ENCODE results near the gene CFDP1.

CFDP1 gene

DNA sequence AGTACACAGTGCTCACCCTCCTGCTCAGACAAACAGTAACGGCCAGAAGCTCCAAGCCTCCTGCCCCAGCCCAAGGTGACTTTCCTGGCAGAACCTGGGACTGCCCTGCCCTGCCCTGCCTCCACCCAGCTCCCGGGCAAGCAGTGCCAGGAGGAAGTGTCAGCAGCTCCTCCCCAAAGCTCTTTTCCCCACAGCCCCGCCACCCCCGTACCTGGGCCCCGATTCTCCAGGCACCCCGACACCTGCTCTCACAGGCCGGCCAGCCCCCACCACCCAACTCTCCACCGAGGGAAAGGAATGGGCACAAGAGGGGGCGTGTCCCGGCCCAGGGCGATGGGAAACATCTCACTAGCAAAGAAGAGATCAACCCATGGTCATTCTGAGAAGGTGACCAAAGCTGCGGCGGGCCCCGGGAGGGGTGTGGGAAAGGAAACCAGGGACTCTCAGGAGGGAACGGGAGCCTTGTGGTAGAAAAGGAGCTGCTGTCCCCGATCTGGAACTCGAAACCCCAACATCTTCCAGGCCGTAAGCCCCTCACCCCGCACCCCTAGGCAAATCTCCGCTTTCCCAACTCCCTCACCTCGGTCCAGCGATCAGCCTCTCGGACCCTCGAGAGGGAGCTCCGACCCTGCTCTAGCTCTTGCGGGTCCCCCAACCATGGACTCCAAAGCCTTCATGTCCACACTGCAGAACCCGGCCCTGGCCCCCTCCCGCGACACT is 183.1 kb downstream of the CFDP1 start:
- no peak for DNase-seq (ENCODE audit: low read depth)

DNA sequence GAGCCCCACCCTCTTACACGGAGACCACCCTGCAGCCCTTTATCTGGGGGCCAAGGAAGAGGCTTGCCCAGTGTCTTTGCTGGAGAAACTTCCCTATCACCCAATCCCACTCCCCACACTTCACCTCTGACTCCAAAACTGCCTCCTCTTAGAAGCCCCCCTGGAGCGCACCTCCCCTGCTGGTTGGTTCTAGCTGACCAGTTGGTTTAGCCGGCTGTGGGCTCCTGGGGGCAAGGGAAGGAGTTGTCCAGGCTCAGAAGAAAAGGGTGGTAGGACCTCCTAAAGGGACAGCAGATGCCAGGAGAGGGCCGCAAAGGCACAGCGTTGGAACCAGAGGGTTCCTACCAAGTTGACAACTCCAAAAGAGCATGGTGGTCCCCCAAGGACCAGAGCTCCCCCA is 183.9 kb downstream of the CFDP1 start:
- DNase-seq (ENCODE audit: low read depth): no peak

DNA sequence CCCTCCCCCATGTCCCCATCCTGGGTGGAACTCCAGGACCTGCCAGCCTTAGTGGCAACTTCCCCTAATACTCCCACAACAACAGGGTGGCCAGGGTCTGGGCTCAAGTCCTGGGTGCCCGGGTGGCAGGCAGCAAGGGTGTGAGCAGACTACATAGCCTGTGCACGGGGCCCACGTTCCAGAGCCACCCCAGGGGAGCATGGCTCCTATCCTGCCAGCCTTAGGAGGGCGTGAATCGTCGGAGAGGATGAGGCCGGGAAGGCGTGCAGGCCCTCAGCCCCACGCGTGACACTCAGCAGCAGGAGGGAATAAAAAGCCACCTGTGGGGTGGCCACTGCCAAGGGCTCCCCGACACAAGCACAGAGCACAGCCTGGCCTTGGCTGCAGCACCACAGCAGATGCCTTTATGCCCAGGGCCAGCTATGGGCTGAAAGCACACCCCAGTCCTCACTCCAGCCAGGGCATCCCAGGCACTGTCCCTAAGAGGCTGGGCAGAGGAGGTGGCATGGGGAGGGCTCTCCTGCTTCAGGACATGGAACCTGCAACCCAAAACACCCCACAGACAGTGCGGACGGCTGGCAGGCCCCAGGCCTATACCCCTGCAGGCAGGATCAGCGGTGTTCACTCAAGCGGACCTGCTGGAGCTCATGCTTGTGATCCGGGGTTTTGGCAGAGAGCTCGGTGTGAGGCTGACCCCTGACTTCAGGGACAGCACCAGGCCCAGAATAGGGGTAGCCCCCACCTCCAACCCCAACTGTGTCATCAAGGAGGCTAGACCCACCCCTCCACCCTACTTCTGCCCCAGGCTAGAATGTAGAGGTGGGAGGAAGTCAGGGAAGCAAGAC is 184.5 kb downstream of the CFDP1 start:
- no peak for DNase-seq (ENCODE audit: low read depth)

DNA sequence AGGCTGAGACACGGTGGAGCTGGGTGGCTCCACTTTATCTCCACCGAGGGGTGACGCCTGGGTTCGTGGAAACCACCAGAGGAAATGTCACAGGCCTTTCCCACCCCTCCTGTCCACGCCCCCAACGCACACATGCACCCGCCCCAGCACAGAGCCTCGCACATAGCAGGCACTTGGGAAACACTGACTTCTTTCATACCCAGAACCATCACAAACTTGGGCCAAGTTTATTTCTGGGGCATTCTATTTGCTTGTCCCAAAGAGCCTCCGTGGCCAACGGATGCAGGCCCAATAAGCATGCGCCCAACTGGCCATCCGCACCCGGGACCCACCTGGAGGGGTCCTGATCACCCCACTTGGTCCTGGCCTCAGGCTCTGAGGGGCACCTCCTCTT is 185.2 kb downstream of the CFDP1 start:
- DNase-seq (ENCODE audit: low read depth): no peak

DNA sequence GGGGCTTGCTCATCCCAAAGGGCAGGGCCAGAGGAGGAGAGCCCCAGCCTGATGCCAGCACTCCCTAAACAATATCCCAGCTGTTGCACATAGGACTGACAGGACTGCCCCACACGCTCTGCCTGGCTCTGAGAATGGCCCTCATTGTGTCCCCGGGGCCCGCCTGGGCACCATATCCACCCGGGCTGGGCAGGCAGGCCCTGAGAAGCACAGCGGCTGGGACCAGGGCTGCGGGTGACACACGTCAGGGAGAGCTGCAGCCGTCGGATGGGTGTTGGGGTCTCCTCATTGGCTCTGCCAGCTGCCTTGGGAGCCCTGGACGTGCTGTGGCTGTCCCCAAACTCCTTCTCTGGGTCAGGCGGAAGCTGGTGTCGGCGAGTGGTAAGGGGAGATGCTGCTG is 186.1 kb downstream of the CFDP1 start:
- DNase-seq (ENCODE audit: low read depth): no peak

DNA sequence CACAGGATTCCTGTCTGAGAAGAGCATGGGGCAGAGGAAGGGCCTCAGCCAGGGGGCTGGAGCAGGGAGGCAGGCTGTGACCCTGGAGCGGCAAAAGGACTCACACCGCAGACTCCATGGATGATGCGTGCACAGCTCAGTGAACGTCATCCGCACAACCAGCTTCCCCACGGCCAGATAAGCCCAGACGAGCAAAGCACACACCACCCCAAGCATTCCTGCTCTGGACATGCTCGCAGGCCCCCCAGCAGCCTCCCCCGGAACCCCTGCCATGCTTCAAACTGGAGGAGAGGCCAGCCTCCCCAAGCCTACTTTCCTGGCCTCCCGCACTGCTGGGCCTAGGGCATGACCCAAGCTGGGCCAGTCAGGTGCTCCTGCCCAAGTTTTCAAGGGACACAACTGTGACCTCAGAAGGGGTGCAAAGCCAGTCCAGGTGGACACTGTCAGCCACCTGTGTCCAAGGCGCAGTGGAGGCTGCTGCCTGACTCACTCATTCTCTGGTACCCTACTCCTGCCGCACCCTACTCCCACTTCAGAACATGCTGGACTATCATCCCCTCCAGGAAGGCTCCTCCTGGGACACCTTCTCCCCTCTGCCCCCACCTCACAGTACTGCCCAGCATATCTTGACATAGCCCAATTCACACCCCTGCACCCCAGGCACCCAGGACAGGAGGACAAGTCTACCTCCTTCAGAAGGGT is 186.6 kb downstream of the CFDP1 start:
- no peak for DNase-seq (ENCODE audit: low read depth)

DNA sequence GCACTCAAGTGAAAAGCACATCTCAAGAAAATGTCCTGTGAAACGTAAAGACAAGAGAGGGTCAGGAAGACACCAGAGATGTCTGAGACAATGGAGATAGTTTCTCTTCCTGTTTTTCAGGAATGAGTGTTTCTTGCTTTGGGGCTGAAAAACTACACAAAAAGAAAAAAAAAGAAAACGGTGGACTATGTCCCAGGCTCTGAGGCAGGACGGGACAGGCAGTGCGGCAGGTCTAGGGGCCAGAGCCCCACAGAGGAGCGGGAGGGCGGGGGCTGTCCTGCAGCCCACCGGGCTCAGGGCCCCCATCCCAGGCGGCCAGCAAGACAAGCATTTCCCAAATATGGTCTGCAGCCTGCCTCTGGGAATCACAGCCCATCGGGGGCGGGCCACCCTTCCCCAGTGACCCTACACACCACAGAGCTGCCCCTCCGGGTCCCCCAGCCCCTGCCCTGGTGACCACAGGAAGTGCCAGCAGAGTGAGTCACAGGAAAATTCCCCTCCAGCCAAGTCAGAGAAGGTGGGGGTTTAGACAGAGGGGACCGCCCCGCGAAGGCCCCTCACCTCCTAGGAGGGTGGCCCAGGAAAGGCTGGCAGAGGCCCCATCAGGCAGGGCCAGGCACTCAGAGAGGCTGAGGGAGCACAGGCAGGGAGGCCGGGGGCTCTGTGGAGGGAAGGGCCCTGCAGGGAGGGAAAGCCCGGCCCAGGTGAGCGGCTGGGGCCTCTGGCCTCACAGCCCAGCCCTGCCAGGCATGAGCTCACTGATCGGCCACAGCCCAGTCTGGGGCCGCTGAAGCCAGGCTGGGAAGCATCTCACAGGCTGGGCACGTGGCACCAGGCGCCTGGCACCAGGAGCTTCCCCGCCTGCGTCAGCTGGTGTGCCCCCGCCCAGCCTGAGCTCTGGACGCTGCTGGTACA is 188.2 kb downstream of the CFDP1 start:
- no peak for DNase-seq (ENCODE audit: low read depth)

DNA sequence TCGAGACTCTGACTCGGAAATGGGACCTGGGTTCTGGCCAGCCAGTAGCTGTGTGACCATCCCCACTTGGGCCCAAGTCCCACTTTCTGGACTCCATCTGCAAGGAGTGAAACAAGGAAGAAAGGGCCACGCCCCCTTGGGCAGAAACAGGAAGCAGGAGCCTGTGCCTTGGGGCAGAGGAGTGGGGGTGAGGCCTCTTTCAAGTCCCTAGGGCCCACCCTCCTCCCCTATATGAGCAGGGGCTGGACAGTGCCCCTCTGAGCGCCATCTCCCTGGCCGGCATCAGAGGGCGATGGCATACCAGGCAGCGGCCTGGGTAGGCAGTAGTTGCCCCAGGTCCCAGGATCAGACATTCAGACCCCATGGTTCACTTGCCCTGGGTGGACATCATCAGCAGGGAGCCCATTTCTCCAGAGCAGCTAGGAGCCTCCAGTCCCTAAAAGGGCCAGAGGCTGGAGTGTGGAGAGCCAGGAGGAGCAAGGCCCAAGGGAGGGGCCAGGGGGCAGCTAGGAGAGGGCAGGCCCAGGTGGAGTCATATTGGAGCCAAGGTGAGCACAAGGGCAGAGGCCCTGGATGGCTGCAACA is 189.0 kb downstream of the CFDP1 start:
- no peak for DNase-seq (ENCODE audit: low read depth)

All from CMK (cell line).